ENCODE results near the gene TSKU.

Gene TSKU

GRCh38 chr11:76800466-76801200 lies 17.5 kb downstream of the TSKU start:
- no peak for DNase-seq
- TF ChIP-seq GATA1 (IDR thresholded peaks at IDR 0.05; ENCODE audit: low read depth, low read length) (no peak), POLR2A (IDR thresholded peaks at IDR 0.05; ENCODE audit: low read length) (no peak)

DNA sequence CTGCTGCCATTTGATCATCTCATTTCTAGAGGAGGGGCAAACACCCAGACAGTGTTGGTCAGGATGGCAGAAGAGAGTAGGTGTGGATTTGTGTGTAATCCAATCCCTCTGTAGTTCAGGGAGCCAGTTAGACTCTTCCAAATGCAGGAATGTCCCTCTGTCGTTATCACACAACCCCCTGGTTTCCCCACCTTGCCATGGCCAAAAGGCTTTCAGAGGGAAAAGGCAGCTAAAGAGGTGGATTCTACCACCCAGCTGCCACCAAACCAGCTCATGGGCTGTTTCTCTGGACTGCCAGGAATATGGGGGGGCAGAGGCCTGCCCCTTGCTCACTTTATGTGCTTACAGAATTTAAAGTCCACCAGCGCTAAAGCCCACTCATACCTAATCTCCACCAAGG lies 18.1 kb downstream of the TSKU start:
- no peak for DNase-seq
- no peak for TF ChIP-seq POLR2A (IDR thresholded peaks at IDR 0.05; ENCODE audit: low read length)
- TF ChIP-seq GATA1 (IDR thresholded peaks at IDR 0.05; ENCODE audit: low read depth, low read length) = no peak

DNA sequence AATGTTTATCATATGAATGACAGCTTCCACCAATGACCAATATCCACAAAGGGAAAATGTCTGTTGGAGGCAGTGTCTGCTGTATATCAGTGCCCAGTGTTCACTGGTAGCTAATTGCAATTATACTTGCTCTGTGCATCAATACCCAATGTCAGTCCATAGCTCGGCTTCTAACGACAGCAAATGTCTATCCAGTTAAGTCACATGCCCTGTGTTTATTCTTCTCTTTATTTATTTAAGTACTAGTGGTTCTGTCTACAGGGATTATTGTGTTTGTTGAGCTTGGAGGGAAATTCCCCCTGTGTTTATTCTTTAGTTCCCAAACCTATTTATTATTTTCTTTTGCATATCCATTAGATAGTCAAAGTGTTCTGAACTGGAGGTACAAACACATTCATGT lies 18.6 kb downstream of the TSKU start:
- DNase-seq = no peak
- no peak for TF ChIP-seq POLR2A (IDR thresholded peaks at IDR 0.05; ENCODE audit: low read length)
- TF ChIP-seq GATA1 (IDR thresholded peaks at IDR 0.05; ENCODE audit: low read depth, low read length) = no peak

- no peak for DNase-seq
- TF ChIP-seq POLR2A (IDR thresholded peaks at IDR 0.05; ENCODE audit: low read length) (no peak), GATA1 (IDR thresholded peaks at IDR 0.05; ENCODE audit: low read depth, low read length) (no peak)
These were observed 19.0 kb downstream of the TSKU start for GRCh38 chr11:76802151-76802550.

- DNase-seq = no peak
- no peak for TF ChIP-seq POLR2A (IDR thresholded peaks at IDR 0.05; ENCODE audit: low read length)
- no peak for TF ChIP-seq GATA1 (IDR thresholded peaks at IDR 0.05; ENCODE audit: low read depth, low read length)
These were observed 19.5 kb downstream of the TSKU start for GRCh38 chr11:76802621-76803020.

DNA sequence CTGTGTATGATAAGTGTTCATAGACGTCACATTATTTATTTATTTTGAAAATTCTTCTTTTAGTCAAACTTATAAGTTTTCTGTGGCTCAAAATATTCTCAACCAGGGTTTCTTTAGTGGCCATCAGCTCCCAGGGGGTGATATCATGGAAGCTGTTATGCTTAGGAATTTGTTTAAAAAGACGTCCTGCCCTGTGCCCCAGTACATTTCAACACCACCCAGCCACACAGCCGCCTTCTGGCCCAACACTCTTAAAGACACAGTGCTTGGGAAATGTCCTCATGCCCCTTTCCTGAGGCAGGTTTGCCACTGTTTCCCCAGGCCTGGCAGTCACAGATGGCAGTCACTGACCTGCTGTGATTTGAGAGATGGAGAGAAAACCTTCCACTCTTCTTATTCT lies 19.9 kb downstream of the TSKU start:
- TF ChIP-seq POLR2A (IDR thresholded peaks at IDR 0.05; ENCODE audit: low read length) (no peak), GATA1 (IDR thresholded peaks at IDR 0.05; ENCODE audit: low read depth, low read length) (no peak)
- DNase-seq = no peak

DNA sequence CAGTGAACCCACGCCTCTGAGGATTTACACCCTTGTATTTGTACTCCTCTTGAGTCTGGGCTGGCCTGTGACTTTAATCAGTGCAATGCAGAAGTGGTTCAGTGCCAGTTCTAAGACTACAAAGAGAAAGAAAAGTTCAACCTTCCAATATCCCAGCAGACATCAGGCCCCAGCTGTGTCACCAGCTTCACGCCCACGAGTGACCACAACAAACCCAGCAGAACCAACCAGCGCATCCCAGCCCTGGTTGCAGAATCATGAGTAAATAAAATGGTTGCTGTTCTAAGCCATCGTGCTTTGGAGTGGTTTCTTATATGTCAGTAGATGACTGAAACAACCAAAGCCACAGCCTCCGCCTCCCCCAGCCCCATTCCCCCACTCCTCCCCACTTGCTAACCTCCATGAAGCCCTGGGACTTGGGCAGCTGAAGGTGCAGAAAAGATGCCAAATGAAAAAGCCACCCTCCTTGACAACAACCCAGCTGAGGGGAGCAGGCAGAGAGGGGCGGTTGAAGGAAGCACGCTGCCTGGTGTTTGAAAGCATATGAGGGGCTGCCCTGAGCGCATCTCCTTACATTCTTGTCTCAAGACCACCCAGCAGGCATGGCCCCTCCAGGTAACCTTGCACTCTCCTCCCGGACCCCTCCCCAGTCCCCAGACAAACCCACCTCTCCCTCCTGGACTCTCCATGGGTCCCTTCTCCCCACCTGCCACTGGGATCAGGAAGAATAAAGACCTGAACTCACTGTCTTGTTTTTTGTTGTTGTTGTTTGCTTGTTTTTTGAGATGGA lies 20.9 kb downstream of the TSKU start:
- no peak for DNase-seq
- TF ChIP-seq POLR2A (IDR thresholded peaks at IDR 0.05; ENCODE audit: low read length) = no peak
- no peak for TF ChIP-seq GATA1 (IDR thresholded peaks at IDR 0.05; ENCODE audit: low read depth, low read length)

DNA sequence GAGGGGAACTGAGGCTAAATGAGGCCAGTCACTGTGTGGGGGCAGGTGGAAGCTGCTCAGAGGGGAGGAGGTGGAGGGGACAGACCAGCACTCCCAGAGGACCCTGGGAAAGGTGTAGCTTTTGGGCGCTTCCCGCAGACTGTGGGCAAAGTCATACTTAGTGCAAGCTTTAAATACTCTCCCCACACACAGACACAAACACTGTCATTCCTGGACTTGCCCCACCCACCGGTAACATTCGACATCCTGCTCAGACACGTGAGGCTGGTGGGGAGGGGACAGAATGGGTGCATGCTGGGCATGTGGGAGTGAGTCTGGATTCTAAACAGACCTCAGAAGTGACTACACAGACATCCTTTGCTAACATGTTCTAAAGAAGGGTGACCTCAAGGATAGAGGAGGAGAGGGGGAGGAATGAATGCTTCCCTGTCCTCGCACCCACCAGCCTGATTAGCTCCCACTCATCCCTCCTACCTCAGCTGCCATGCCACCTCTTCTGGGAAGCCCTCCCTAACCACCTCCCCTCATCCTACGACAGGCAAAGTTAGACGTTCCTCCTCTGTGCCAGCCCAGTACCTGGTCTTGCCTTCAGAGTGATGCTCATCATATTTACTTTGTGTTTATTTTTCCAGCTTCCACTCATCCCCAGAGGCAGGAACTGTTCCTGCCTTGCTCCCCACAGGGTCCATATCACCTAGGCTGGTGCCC lies 22.2 kb downstream of the TSKU start:
- TF ChIP-seq GATA1 (IDR thresholded peaks at IDR 0.05; ENCODE audit: low read depth, low read length) (no peak), POLR2A (IDR thresholded peaks at IDR 0.05; ENCODE audit: low read length) (no peak)

DNA sequence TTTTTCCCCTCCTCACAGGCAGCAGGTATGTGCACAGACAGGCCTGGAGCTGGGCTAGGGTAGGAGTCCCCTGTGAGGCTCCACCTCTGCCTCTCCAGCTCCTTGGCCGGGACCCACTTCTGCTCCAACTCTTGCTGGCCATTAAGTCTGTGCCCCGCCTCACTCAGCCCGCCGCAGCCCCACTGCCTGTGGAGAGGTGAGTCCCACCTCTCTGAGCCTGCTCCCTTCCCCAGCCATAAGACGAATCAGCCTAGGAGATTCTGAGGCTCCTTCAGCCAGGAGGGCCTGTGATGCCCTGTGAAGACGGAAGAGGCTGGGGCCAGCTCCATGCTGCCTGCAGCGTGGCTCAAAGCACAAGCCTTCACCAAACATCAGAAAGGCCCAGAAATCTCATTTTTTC lies 23.0 kb downstream of the TSKU start:
- TF ChIP-seq POLR2A (IDR thresholded peaks at IDR 0.05; ENCODE audit: low read length) = no peak
- no peak for TF ChIP-seq GATA1 (IDR thresholded peaks at IDR 0.05; ENCODE audit: low read depth, low read length)

More for the DNA sequence above, 22.2 kb downstream of the TSKU start:
- DNase-seq = no peak

DNA sequence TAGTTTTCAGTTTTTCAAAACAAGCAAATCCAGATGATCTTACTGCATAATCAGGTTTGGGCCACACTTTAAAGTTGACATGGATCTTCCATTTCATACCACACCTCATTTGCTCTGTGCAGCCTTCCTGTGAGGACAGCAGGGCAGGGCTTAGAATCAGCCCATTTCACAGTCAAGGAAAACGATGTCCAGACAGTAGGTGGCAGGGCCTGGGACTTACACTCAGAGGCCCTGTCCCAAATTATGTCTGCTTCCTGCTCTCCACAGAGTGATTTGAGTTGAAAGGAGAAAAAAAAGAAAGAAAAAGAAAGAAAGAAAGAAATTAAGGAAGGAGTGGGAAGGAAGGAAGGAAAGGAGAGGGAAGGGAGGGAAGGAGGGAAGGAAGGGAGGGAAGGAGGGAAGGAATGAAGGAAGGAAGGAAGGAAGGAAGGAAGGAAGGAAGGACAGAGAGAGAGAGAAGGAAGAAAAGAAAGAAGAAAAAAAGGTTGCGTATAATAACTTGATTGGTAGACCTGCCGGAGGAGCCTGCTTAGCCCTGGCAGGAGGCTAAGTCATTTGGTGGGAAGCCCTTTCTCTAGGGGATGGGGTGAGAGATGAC lies 23.6 kb downstream of the TSKU start:
- no peak for DNase-seq
- no peak for TF ChIP-seq POLR2A (IDR thresholded peaks at IDR 0.05; ENCODE audit: low read length)
- no peak for TF ChIP-seq GATA1 (IDR thresholded peaks at IDR 0.05; ENCODE audit: low read depth, low read length)

More for the DNA sequence above, 23.0 kb downstream of the TSKU start:
- DNase-seq = no peak

GRCh38 chr11:76807206-76807875 lies 24.2 kb downstream of the TSKU start:
- DNase-seq = peak; percentile 86 to 92
- TF ChIP-seq GATA1 (IDR thresholded peaks at IDR 0.05; ENCODE audit: low read depth, low read length) = no peak
- TF ChIP-seq POLR2A (IDR thresholded peaks at IDR 0.05; ENCODE audit: low read length) = no peak

- DNase-seq = no peak
- TF ChIP-seq POLR2A (IDR thresholded peaks at IDR 0.05; ENCODE audit: low read length) = no peak
- no peak for TF ChIP-seq GATA1 (IDR thresholded peaks at IDR 0.05; ENCODE audit: low read depth, low read length)
These were observed 25.0 kb downstream of the TSKU start for GRCh38 chr11:76808171-76808570.

- no peak for TF ChIP-seq GATA1 (IDR thresholded peaks at IDR 0.05; ENCODE audit: low read depth, low read length)
- DNase-seq = no peak
These were observed 25.8 kb downstream of the TSKU start for GRCh38 chr11:76808996-76809395.
